ENCODE data around the gene COL4A6. TPM values are rescaled to one million over a fixed set of nuclear protein-coding genes. Genes with fewer than 3 reads are reported as not detected.

Gene COL4A6
- total RNA-seq, 1 donor from 2014 or later: 40.5 TPM

- DNase-seq (ENCODE audit: low spot score): no peak
- no peak overlapping the region for H3K9ac ChIP-seq
- H3K27ac ChIP-seq: no peak overlapping the region
- H3K4me1 Mint-ChIP-seq: peaks cover 21% of the 10 kb centered on the region
- H3K27ac Mint-ChIP-seq: no peak overlapping the region
- no peaks in the 10 kb centered on the region for H3K9me3 ChIP-seq (ENCODE audit: low read depth)
- H3K9me3 Mint-ChIP-seq: peaks cover 12% of the 10 kb centered on the region
- H3K36me3 Mint-ChIP-seq: peaks cover 48% of the 10 kb centered on the region
- H3K4me3 ChIP-seq: no peak overlapping the region
- H3K27me3 Mint-ChIP-seq (ENCODE audit: insufficient read depth, low read depth): peaks cover 6% of the 10 kb centered on the region
- H3K4me2 ChIP-seq: no peak overlapping the region
- no peak overlapping the region for H3K4me3 Mint-ChIP-seq
- H3K79me2 ChIP-seq (ENCODE audit: low read depth): no peaks in the 10 kb centered on the region
- no peaks in the 10 kb centered on the region for H4K20me1 ChIP-seq (ENCODE audit: low read depth)
- no peaks in the 10 kb centered on the region for H3K27me3 ChIP-seq
- peaks cover 7% of the 10 kb centered on the region for H3F3A ChIP-seq (ENCODE audit: low read depth)
- TF ChIP-seq EZH2 (IDR thresholded peaks at IDR 0.05) (no peak), CTCF (IDR thresholded peaks at IDR 0.05) (no peak), EZH2phosphoT487 (IDR thresholded peaks at IDR 0.05) (no peak)
- H2AFZ ChIP-seq (replicated peaks): no peak overlapping the region
- peaks cover under 1% of the 10 kb centered on the region for H3K4me1 ChIP-seq
- H3K36me3 ChIP-seq: no peaks in the 10 kb centered on the region
These were observed 268.5 kb downstream of the COL4A6 start for GRCh38 chrX:108169768-108170167.

DNA sequence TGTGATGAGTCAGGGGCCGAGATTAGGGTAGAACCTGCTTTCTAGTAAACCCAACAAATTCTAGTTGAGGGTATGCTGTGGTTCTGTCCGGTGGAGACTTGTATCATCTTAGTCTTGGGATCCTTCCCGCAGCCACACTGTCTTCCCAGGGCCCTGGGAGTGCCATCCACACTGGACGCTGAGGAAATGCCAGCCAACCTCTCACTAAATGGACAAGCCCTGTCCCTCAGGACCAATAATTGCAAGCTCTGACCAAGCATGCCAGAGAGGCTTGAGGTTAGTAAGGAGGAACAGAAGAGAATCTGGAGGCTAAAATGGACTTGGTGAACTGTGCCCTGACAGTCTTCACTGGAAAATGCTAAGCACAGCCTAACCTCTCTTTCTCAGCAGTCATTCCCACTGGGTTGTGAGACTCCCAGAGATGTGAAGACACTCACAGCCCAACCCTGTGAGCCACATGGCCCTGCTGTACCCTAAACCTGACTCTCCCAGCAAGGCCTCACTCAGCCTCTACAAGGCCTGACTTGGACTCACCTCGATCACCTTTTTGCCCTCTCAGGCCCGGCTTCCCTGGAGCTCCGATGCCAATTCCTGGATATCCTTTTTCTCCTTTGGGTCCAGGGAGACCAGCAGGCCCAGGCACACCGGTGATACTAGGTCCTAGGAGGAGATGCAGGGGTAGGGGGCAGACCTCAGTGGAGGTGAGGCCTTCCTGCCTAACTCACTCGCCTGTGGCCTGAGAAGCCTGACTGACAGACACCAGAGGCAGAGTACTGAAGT, 269.1 kb downstream of the COL4A6 start:
- Histone ChIP-seq H3K4me1 (no peaks in the 10 kb centered on the region), H3K9me3 (ENCODE audit: low read depth) (no peaks in the 10 kb centered on the region), H3K4me3 (no peak overlapping the region), H4K20me1 (ENCODE audit: low read depth) (no peaks in the 10 kb centered on the region), H3K9ac (no peak overlapping the region), H3K27me3 (no peaks in the 10 kb centered on the region), H3K36me3 (no peaks in the 10 kb centered on the region), H3K27ac (no peak overlapping the region), H3K4me2 (no peak overlapping the region), H3K79me2 (ENCODE audit: low read depth) (no peaks in the 10 kb centered on the region), H2AFZ (replicated peaks) (no peak overlapping the region), H3F3A (ENCODE audit: low read depth) (peaks cover 7% of the 10 kb centered on the region)
- Mint-ChIP-seq H3K9me3 (peaks cover 12% of the 10 kb centered on the region), H3K4me1 (peaks cover 16% of the 10 kb centered on the region), H3K27me3 (ENCODE audit: insufficient read depth, low read depth) (peaks cover 6% of the 10 kb centered on the region), H3K4me3 (no peak overlapping the region), H3K27ac (no peak overlapping the region), H3K36me3 (peaks cover 45% of the 10 kb centered on the region)
- DNase-seq (ENCODE audit: low spot score): no peak
- no peak for TF ChIP-seq CTCF (IDR thresholded peaks at IDR 0.05)
- no peak for TF ChIP-seq EZH2phosphoT487 (IDR thresholded peaks at IDR 0.05)
- no peak for TF ChIP-seq EZH2 (IDR thresholded peaks at IDR 0.05)

- Mint-ChIP-seq H3K4me1 (peaks cover 10% of the 10 kb centered on the region), H3K36me3 (peaks cover 39% of the 10 kb centered on the region), H3K9me3 (peaks cover 9% of the 10 kb centered on the region), H3K27me3 (ENCODE audit: insufficient read depth, low read depth) (peaks cover 7% of the 10 kb centered on the region), H3K27ac (no peak overlapping the region), H3K4me3 (no peak overlapping the region)
- Histone ChIP-seq H3K36me3 (no peaks in the 10 kb centered on the region), H2AFZ (replicated peaks) (no peak overlapping the region), H3K9me3 (ENCODE audit: low read depth) (no peaks in the 10 kb centered on the region), H3K4me2 (no peak overlapping the region), H3K9ac (no peak overlapping the region), H4K20me1 (ENCODE audit: low read depth) (no peaks in the 10 kb centered on the region), H3K79me2 (ENCODE audit: low read depth) (no peaks in the 10 kb centered on the region), H3K27ac (no peak overlapping the region), H3K27me3 (no peaks in the 10 kb centered on the region), H3F3A (ENCODE audit: low read depth) (peaks cover 7% of the 10 kb centered on the region), H3K4me3 (no peak overlapping the region), H3K4me1 (no peaks in the 10 kb centered on the region)
- TF ChIP-seq EZH2phosphoT487 (IDR thresholded peaks at IDR 0.05) (no peak), EZH2 (IDR thresholded peaks at IDR 0.05) (no peak), CTCF (IDR thresholded peaks at IDR 0.05) (no peak)
- no peak for DNase-seq (ENCODE audit: low spot score)
These were observed 270.9 kb downstream of the COL4A6 start for GRCh38 chrX:108167211-108167872.

Data from neural progenitor cell (in vitro differentiated cells).